GM19035 (cell line): Measurements from ENCODE around the gene KCND1.

Experiments
- ATAC-seq: cut with Tn5 transposase; IDR thresholded peaks from one replicate; pipeline ENCODE4 v1.9.1; 2021; ENCODE audit not compliant: unreplicated experiment

Gene KCND1

DNA sequence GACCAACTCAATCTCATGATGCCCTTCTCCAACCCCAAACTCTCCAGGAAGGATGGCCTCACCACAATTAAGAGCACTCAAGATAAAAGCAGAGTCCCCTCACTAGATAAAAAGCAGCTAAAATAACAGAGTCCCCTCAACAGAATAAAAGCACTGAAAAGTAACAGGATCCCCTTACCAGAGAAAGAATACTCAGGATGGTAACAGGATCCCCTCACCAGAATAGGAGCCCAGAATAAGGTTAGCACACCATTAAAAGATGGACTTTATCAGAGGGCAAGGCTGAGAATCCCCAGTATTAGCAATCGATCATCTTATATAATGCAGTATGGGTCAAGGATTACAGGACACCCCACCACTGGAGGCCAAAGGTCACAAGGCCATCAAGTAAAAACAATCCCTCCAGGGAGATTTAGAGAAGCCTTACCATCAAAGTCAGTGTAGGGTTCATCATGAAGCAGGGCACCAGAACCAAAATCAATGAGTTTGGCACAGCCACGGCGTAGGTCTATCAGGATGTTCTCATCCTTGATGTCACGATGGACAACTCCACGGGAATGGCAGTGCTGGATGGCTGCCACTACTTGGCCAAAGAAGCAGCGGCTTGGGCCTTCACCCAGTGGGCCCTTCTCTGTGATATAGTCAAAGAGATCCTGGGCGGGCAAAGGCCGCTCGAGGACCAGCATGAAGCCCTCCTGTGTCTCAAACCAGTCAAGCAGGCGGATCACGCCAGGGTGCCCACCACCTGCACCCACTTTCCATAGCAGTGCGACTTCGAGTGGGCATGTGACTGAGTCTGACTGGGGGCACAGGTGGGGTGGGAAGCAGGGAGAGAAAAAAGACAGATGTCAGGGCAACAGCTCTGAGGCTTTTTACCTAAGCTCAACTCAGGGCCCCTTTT is 56.8 kb downstream of the KCND1 start:
- ATAC-seq = no peak

DNA sequence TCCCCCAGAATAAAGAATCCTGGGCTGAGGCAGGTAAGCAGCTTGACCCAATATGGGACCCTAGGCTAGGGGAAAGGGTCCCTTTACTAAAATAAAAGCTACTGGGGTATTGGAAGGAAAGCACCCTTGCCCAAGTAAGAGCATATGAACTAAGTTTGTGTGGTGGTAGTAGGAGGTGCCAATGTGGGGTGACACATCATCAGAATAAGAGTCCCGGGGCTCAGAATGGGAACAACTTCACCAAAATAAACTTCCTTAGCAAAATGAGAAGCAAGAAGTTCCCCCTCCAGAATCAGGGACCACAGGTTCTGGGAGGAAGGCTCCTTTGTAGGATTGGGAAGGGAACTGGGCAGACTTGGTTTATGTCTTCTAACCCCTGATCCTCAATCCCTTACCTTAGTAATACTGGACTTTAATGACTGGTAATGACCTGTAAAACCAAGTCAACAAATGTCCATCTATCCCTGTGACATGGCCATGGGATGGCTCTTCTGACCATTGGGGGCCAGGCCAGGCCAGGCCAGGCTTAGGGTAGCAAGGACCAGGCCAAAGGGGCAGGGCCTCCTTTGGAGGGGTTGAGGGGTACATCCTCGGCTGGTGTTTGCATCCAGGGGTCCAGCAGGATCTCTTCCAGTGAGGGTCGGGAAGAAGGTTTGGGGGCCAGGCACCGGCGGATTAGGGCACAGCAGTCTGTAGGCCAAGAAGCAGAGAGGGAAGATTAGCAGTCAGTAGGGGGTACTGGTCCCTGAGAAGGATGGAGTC is 57.9 kb downstream of the KCND1 start:
- ATAC-seq = no peak

DNA sequence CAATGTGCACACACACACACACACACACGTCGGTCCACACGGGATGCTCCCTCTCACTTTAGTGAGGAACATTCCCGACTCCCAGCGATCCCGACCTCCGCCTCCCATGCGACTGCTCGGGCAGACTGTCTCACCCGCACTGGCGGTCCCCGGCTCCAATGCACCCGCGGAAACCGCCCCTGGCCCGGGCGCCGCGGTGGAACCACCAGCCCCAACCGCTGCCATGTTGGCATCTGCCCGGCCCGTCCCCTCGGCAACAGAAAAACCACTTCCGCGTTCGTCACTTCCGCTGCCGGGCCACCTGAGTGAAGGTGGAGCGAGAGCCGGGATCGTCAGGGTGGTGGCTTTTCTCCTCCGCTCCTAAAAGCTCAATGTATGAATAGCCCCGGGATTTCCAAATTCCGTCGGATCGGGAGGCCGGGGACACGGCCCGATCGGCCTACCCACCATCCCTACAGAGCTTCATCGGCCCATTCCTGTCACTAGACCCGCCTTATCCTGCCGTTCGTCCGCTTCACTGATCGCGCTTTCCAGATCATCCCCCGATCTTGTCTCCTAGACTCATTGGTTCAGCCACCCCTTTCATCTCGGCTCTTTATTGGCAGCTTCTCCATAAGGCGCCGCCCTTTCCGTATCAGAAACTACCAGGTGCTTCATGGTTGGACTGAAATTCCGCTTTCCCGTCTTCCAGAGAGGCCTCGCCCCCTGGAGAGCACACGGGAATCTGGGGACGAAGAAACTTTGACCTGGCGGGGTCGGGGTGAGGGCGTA is 60.0 kb downstream of the KCND1 start, which contains the start of gene SLC35A2:
TSS of gene SLC35A2 (minus strand) at position 235 of the 771 bp plus-strand sequence. CDS start at position 225, 10 bp downstream.
- ATAC-seq = peak; percentile 72
